Measurements from ENCODE around the gene FAM81B. TPM values are rescaled to one million over a fixed set of nuclear protein-coding genes. Genes with fewer than 3 reads are reported as not detected.
"Not testable (repeated sequence)": the region's sequence is repeated elsewhere in the genome, so short reads cannot be mapped to it uniquely, and the experiment has no call there.

Gene FAM81B
- total RNA-seq, 6 donors from 2014 or later, result 0.66 to 44.0 (median 3.2) TPM

GRCh38 chr5:95358848-95359247, 32.3 kb upstream of the FAM81B start:
- TF ChIP-seq CTCF (IDR thresholded peaks at IDR 0.05), result no peak
- no peak for TF ChIP-seq POLR2AphosphoS5 (IDR thresholded peaks at IDR 0.05)
- no peak for TF ChIP-seq POLR2A (IDR thresholded peaks at IDR 0.05)
- no peak for TF ChIP-seq EP300 (IDR thresholded peaks at IDR 0.05)
- DNase-seq, result no peak
- Histone ChIP-seq H3K27me3 (no peaks in the 10 kb centered on the region), H3K27ac (no peak overlapping the region), H3K9me3 (peaks cover 0 to 2% (median 0%) of the 10 kb centered on the region in 4 donors), H3K36me3 (no peaks in the 10 kb centered on the region), H3K4me1 (no peaks in the 10 kb centered on the region), H3K4me3 (no peak overlapping the region)
- ATAC-seq (ENCODE audit: low FRiP score in 2 of 2), result no peak
- WGBS, 2 donors, result 41 to 45% methylated on average over 2 of the region's 2 CpGs

DNA sequence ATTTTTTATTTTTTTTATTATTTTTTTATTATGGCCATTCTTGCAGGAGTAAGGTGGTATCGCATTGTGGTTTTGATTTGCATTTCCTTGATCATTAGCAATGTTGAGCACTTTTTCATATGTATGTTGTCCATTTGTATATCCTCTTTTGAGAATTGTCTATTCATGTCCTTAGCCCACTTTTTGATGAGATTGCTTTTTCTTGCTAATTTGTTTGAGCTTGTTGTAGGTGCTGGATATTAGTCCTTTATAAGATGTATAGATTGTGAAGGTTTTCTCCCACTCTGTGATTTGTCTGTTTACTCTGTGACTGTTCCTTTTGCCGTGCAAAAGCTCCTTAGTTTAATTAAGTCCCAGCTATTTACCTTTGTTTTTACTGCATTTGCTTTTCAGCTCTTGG, 30.5 kb upstream of the FAM81B start:
- not testable (repeated sequence) for ATAC-seq (ENCODE audit: low FRiP score in 2 of 2); H3K27me3 ChIP-seq; H3K9me3 ChIP-seq; H3K4me3 ChIP-seq; H3K27ac ChIP-seq; DNase-seq; H3K4me1 ChIP-seq; H3K36me3 ChIP-seq
- 82 to 83% methylated on average over 2 of the region's 2 CpGs for WGBS, 2 donors

DNA sequence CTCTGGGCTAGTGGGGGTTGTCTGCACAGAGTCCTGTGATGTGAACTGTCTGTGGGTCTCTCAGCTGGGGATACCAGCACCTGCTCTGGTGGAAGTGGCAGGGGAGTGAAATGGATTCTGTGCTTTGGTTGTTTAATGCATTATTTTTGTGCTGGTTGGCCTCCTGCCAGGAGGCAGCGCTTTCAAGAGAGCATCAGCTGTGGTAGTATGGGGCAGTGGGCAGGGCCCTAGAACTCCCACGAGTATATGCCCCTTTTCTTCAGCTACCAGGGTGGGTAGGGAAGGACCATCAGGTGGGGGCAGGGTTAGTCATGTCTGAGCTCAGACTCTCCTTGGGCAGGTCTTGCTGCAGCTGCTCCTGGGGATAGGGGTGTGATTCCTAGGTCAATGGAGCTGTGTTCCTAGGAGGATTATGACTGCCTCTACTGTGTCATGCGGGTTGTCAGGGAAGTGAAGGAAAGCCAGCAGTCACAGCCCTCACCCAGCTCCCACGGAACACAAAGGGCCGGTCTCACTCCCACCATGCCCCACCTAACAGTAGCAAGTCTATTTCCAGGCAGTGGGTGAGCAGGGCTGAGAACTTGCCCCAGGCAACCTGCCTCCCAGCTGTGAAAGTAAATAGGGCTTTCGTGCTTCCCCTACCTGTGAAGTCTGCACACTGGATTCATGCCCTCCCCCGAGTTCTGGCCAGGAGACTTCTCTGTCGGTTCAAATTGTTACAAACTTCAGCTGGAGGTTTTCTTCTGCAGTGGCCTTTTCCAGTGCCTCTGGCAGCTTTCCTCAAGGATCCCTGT, 25.7 kb upstream of the FAM81B start:
- H3K27me3 ChIP-seq, result no peaks in the 10 kb centered on the region
- no peak overlapping the region for H3K27ac ChIP-seq
- ATAC-seq (ENCODE audit: low FRiP score in 2 of 2) (no peak), DNase-seq (no peak)
- WGBS, 2 donors, result 88 to 90% methylated on average over 6 to 8 of the region's 8 CpGs
- no peaks in the 10 kb centered on the region for H3K36me3 ChIP-seq
- H3K4me1 ChIP-seq, result no peaks in the 10 kb centered on the region
- H3K9me3 ChIP-seq, result peaks cover 0 to 5% (median 1%) of the 10 kb centered on the region in 4 donors
- TF ChIP-seq CTCF (IDR thresholded peaks at IDR 0.05) (no peak), EP300 (IDR thresholded peaks at IDR 0.05) (no peak), POLR2A (IDR thresholded peaks at IDR 0.05) (no peak), POLR2AphosphoS5 (IDR thresholded peaks at IDR 0.05) (no peak)
- no peak overlapping the region for H3K4me3 ChIP-seq

DNA sequence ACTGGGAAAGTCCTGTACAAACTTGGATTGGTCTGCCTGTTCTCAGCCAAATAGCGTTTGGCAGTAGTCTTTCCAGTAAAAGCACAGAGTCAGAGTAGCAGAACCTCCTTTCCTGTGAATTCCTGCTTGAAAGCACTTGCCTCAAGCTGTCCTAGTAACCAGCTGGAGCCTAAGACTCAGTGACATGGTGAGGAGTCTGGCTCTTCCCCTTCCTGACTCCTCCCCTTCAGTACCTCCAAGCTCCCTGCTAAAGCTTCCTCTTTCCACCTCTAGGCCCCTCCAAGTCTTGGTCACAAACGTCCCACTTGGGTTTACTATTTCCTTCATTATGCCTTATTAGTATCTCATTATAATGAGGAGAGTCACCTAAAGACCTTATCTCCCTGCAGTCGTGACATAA, 21.4 kb upstream of the FAM81B start:
- no peak for DNase-seq
- 37 to 60% methylated on average over 3 of the region's 3 CpGs for WGBS, 2 donors

DNA sequence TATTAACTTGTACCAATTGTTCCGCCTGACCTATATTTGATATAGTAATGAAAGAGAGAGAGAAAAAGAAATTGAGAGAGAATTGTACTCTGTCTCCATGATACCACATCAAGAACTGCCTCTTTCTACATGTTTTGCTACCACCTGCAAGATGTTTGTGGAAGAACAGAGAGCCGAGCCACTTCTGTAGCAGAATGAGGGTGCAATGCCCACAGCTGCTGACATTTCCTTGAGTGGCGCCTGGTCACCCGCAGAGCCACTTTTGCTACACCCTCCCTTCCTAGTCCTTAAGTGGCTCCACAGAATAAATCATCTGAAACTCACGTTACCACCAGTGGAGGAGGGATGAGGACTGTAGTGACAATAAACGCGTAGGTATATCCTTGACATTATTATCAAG, 17.1 kb upstream of the FAM81B start:
- ATAC-seq (ENCODE audit: low FRiP score in 2 of 2), result no peak
- WGBS, 2 donors, result 66 to 85% methylated on average over 7 of the region's 7 CpGs
- peaks cover 0 to 3% (median 0%) of the 10 kb centered on the region in 4 donors for H3K9me3 ChIP-seq
- no peak overlapping the region for H3K4me3 ChIP-seq
- no peak for DNase-seq
- TF ChIP-seq CTCF (IDR thresholded peaks at IDR 0.05) (no peak), EP300 (IDR thresholded peaks at IDR 0.05) (no peak), POLR2A (IDR thresholded peaks at IDR 0.05) (no peak)
- H3K4me1 ChIP-seq, result no peaks in the 10 kb centered on the region
- no peak overlapping the region for H3K27ac ChIP-seq
- no peaks in the 10 kb centered on the region for H3K27me3 ChIP-seq
- H3K36me3 ChIP-seq, result no peaks in the 10 kb centered on the region

More for the DNA sequence above, 21.4 kb upstream of the FAM81B start:
- Histone ChIP-seq H3K9me3 (peaks cover 0 to 3% (median 0%) of the 10 kb centered on the region in 4 donors), H3K27me3 (no peaks in the 10 kb centered on the region), H3K27ac (no peak overlapping the region), H3K36me3 (no peaks in the 10 kb centered on the region), H3K4me3 (no peak overlapping the region), H3K4me1 (no peaks in the 10 kb centered on the region)
- ATAC-seq (ENCODE audit: low FRiP score in 2 of 2), result peak in 1 of 2 donors; percentile 58
- TF ChIP-seq POLR2A (IDR thresholded peaks at IDR 0.05) (no peak), EP300 (IDR thresholded peaks at IDR 0.05) (no peak), POLR2AphosphoS5 (IDR thresholded peaks at IDR 0.05) (no peak), CTCF (IDR thresholded peaks at IDR 0.05) (no peak)
